ENCODE measurements around the gene ETNK1. TPM values are rescaled to one million over a fixed set of nuclear protein-coding genes. Genes with fewer than 3 reads are reported as not detected.
"Not testable (repeated sequence)": the region's sequence is repeated elsewhere in the genome, so short reads cannot be mapped to it uniquely, and the experiment has no call there.

The ETNK1 gene
- total RNA-seq, 2 donors from 2014 or later = 81.3 to 115 TPM

DNA sequence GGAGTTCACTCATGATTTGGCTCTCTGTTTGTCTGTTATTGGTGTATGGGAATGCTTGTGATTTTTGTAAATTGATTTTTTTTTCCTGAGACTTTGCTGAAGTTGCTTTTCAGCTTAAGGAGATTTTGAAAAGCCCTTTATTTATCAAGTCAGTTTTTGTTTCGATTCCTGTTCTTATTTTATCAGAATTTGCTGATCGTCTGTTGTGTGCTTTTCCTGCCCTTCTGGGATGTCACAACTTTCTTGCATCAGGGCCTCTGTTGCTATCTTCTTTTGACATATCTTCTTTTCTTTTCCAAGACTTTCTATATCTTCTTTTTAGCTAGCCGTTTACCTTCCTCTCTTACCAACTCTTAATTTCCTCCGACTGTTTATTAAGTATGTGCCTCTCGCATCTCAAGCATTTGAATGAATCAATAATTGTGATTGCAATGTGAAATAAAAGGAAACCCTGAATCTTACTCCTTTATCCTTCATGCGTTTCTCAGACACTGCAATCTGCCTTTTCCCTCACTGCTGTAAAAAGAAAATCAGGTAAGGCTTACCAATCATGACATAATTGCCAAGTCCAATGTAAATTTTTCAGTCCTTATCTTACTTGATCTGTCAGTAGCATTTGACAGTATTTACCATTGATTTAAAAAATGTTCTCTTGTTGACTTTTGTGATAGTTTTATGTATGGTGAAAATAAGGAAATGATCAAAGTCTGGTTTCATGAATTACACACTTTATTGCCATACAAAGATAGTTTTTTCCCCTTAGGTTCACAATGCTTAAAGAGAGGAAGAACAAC, 53.0 kb downstream of the ETNK1 start:
- intact Hi-C loops (cut with DNase I, micrococcal nuclease) = no loop called here
- peak; percentile 89 for ATAC-seq
- DNase-seq = no peak

DNA sequence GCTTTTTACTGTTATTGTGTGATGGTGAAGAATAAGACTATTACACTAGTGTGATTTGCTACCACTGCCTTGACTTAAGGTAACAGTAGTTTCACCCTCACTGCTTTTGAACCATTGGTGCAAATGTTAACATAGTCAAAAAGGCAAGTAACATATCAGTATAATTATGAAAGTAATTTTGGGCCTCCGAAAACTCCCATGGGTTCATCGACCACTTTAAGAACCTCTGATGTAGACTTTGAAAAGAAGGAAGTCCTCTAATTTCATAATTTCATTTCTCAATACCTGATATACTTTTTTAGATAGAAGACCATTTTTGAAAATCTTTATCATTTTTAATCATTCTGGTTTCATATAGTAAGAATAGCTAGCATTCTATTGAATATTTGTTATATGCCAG, 57.7 kb downstream of the ETNK1 start:
- DNase-seq (no peak), ATAC-seq (no peak)
- intact Hi-C loops (cut with DNase I, micrococcal nuclease) = no loop called here

DNA sequence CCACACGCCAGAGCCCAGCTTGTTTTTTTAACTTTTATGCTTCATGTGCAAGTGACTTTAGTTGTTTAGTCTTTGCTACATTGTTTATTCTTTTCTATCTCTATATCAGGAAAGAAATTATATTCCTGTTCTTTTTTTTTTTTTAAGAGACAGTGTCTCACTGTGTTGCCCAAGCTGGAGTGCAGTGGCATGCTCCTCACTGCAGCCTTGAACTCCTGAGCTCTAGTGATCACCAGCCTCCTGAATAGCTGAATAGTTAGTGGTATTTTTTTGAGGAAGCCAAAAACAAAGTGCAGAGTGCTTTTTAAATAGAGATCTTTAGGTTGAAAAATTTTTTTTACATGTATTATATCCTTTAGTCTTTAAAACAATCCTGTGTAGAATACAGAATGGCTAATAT, 58.2 kb downstream of the ETNK1 start:
- no peak for DNase-seq
- no peak for ATAC-seq
- intact Hi-C loops (cut with DNase I, micrococcal nuclease) = no loop called here

DNA sequence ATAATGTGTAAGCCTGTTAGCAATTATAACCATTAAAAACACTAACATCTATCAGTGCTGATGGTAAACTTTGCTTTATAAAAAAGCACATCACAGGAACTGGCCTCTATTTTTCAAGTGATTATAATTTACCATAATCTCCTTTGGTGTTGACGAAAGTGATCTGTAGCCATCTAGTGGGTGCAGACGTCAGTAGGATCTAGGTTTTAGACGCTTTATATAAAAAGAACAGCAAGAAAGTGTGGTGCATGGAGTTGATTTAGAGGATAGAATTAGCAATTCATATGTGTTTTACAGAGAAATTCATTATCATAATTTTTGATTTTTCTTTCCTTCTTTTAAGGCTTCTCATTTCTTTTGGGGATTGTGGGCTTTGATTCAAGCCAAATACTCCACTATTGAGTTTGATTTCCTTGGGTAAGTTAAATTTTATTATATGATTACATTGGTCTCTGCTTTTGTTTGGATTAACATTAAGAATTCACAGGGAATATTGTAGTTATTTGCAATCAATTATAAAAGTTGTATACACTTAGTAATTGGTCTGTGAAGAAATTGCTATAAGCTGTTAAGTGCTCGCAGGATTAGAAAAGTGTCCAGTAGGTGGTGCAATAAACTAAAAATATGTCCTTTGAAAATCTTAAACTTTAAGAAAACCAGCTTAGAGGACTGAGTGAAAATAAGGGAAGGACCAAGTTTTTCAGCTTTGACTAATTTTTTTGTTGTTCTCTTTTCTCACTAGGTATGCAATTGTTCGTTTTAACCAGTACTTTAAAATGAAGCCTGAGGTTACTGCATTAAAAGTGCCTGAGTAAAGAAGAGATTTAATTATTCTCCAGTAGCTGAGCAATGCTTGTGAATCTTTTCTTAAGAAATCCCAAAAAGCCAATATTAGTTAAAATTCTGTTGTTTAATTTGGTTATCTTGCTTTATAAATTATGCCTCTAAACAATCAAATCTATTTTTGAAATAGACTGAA, 59.5 kb downstream of the ETNK1 start:
- ATAC-seq = peak; percentile 43
- DNase-seq = no peak
- intact Hi-C loops (cut with DNase I, micrococcal nuclease) = no loop called here

DNA sequence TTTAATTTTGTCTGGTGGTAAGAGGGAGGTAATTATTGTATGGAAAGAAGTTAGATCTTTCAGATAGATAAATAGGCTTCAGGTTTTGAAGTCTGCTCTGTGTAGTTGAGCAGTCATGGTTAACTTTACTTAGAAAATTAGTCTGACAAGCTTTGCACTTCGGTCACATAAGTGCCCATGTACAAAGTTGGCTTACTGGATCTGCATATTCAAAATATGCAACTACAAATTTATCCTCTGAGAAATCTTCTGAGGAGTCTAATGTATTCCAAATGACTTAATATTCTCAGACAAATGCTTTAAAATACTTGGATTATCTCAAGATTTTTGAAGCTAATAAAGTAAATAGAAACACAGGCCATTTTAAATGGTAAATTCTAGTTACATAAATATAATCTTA, 61.2 kb downstream of the ETNK1 start:
- DNase-seq (no peak), ATAC-seq (no peak)
- intact Hi-C loops (cut with DNase I, micrococcal nuclease) = no loop called here

DNA sequence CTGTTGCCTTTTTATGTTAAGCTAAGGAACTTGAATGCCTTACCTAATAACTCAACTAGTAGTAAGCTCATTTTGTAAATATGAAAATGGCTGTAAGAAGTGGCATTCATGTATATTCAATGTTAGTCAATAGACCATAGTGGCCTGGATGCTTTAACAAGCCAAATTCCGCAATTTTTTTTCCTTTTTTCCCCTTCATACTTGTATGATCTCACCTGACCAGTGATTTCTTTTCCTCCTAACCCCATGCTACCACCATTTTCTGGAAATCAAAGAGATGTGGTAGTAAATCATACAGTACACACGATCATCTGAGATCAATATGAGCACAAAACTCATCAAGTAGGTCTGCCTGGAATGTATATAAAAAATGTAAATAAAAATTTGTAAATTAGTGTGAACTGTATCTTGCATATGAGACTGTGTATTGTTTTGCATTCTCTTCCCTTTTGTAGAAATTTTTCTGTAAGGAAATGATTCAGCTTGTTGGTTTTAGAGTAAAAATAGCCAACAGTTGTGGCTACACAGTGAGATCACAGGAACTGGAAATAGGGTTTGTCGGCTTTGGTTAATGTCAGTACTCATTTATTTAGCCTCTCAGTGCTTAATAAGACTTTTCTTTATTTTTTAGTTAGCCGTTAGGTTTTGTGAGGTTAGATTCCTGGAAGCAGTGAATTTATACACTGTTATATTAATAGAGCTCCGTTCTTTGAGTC, 62.5 kb downstream of the ETNK1 start:
- ATAC-seq = no peak

DNA sequence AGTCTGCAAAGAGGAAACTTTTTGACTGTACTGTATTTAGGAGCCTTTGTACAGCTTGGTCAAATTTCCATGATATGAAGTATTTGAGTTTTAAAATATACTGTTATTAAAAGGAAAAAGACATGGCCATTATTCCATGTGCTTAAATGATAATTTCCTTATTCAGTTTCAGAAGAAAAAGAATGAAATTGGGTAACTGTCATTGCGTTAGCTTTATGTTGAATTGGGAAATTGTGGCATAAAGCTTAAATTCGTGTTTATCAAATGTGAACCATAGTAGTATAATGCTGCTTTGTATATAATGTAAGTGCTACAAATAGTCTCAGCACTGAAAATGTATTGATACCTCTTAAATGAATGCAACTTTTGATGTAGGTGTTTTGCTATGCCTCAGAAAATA, 64.9 kb downstream of the ETNK1 start:
- intact Hi-C loops (cut with DNase I, micrococcal nuclease) = no loop called here
- no peak for DNase-seq
- ATAC-seq = no peak

More for the DNA sequence above, 62.5 kb downstream of the ETNK1 start:
- no peak for DNase-seq
- intact Hi-C loops (cut with DNase I, micrococcal nuclease) = no loop called here

DNA sequence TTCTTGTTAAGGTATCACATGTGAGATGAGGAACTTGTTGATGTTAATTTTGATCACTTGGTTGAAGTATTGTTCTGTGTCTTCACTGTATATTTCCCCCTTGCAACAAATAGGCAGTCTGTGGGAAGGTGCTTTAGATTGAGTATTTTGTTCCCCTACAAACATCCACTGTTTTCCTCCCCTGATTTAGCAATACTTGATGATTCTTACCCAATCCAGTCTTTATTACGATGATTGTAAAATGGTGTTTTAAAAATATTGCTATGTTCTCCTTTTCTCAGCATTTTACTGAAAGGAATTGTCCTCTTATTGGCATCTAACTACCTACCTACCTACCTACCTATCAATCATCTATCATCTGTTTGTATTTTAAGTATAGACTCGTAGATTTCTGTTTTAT, 66.3 kb downstream of the ETNK1 start:
- no peak for ATAC-seq
- no peak for DNase-seq
- intact Hi-C loops (cut with DNase I, micrococcal nuclease) = no loop called here

DNA sequence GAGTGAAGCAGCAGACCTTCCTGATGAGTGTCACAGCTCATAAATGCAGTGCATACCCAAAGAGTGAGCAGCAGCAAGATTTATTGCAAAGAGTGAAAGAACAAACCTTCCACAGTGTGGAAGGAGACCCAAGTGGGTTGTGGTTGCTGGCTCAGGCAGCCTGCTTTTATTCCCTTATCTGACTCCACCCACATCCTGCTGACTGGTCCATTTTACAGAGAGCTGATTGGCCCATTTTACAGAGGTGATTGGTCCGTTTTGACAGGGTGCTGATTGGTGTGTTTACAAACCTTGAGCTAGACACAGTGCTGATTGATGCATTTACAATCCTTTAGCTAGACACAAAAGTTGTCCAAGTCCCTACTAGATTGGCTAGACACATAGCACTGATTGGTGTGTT, 67.5 kb downstream of the ETNK1 start:
- DNase-seq; intact Hi-C loops (cut with DNase I, micrococcal nuclease); ATAC-seq: not testable (repeated sequence)

DNA sequence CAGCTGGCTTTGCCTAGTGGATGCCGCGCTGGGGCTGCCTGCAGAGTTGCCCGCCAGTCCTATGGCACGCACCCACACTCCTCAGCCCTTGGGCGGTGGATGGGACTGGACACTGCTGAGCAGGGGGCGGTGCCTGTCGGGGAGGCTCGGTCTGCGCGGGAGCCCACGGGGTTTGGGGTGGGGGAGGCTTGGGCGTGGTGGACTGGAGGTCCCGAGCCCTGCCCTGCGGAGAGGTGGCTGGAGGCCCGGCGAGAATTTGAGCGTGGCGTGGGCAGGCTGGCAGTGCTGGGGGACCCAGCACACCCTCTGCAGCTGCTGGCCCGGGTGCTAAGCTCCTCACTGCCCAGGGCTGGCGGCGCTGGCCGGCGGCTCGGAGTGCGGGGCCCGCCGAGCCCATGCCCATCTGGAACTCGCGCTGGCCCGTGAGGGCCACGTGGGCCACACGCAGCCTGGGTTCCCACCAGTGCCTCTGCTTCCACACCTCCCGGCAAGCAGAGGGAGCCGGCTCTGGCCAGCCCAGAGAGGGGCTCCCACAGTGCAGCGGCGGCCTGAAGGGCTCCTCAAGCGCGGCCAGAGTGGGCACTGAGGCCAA, 68.1 kb downstream of the ETNK1 start:
- intact Hi-C loops (cut with DNase I, micrococcal nuclease) = no loop called here
- DNase-seq (peak in 1 of 2 donors; percentile 13), ATAC-seq (peak; percentile 52)

DNA sequence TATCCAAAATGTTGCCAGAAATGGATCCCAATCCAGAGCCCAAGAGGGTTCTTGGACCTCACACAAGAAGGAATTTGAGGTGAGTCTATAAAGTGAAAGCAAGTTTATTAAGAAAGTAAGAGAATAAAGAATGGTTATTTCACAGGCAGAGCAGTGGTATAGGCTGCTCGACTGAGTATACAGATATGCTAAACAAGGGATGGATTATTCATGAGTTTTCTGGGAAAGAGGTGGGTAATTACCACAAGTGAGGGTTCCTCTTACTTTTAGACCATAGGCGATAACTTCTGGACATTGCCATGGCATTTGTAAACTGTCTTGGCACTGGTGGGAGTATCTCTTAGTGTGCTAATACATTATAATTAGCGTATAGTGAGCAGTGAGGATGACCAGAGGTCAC, 73.6 kb downstream of the ETNK1 start:
- DNase-seq (no peak), ATAC-seq (no peak)
- intact Hi-C loops (cut with DNase I, micrococcal nuclease) = no loop called here

DNA sequence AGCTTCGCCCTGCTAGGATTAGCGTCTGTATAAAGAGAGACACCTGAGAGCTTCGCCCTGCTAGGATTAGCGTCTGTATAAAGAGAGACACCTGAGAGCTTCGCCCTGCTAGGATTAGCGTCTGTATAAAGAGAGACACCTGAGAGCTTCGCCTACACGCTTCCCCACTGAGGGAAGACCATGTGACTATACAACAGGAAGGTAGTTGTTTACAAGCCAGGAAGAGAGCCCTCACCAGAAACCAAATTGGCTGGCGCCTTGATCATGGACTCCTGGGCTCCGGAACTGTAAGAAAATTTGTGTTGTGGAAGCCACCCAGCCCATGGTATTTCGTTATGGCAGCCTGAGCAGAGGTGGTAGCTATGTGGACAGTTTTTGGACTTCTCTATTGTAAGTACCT, 74.7 kb downstream of the ETNK1 start:
- intact Hi-C loops (cut with DNase I, micrococcal nuclease); DNase-seq; ATAC-seq: not testable (repeated sequence)

DNA sequence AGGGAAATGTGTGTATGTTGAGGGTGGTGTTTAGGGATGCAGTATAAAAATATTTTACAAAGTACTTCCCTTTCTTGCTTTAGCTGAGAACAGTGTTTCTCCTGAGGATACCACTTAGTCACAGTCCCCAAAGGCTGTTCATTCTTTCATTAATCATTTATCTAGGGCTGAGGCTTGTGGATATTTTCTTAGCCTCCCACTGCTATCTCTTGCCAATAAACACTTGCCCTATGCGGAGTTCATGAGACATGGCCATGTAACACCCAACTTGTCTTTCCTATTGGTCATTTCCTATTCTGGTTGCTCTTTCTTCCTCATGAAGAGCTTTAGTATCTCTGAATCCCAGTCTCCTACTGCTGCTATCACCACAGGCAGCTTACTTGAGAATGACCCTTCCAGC, 75.1 kb downstream of the ETNK1 start:
- DNase-seq (no peak), ATAC-seq (no peak)
- intact Hi-C loops (cut with DNase I, micrococcal nuclease) = no loop called here

DNA sequence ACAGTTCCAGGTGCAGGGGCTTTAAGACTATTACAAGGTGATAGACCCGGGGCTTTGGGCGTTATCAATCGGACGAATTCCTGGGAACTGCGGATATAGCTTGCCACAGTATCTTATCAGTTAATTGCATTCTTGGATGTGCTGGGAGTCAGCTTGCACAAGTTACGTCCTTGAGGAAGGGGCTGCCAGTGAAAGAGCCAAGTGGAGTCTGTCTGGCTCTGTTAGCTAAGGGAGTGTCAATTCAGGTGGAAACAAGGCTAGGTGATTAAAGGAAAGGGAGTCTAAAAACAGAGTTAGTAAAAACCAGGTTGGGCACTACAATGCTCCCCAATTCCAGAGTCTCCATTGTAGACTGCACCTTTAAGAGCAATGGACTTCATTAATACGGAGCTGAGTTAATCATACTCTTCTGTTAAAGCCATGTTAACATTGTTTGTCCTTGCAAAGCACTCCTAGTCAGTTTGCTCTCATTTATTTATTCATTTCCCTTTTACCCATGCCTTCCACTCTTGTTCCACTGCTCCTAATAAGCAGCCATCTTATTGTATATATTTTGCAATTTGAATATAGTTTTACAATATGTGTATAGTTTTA, 76.3 kb downstream of the ETNK1 start:
- intact Hi-C loops (cut with DNase I, micrococcal nuclease); DNase-seq: not testable (repeated sequence)

DNA sequence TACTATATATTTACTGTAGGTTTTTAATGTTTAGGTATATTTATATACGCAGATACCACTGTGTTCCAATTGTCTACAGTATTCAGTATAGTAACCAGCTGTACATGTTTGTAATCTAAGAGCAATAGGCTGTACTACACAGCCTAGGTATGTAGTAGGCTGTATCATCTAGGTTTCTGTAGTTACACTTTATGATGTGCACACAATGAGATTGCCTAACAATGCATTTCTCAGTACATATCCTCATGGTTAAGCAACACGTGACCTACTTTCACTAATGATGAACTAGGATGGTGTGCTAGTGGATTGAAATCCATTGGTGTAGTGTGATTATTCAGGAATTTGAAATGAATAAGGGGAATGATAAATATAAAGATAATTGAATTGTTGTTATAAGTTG, 77.7 kb downstream of the ETNK1 start:
- DNase-seq (no peak), ATAC-seq (peak; percentile 96)
- intact Hi-C loops (cut with DNase I, micrococcal nuclease) = no loop called here

More for the DNA sequence above, 76.3 kb downstream of the ETNK1 start:
- ATAC-seq = not testable (repeated sequence)

DNA sequence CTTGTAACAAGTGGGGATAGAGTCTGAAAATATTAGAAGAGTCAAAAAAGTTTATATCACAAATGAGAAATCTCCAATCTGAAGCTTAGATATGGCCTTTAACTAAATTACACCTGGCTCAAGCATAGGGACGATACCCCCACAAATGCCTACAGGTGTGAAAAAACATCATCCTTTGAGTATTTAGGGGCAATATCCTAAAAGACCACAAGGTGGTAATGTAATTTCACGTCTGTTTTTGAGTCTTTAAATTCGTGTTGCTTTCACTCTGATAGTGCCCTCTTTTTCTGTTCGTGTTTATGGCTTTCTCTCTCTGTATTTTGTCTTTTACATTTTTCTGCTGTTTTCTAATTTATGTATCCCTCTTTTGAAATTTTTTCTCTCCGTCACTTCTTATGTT, 84.3 kb downstream of the ETNK1 start:
- intact Hi-C loops (cut with DNase I, micrococcal nuclease) = no loop called here
- ATAC-seq (no peak), DNase-seq (no peak)

DNA sequence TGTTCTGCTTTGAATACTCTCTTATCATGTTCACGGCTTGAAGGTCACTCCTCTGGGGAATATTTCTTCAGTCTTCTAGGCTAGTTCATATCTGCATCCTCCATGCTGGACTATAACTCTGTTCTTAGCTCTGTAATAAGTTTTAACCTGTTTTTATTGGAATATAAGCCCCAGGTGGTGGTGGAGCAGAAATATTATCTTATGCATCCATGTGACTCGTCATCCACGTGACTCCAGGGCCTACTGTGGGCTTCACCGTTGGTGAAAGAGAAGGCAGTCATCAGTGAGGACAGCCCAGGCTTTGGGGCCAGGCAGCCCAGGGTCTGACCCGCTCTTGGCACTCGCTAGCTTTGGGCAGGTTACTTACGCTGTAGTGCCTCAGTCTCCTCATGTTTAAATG, 87.1 kb downstream of the ETNK1 start:
- ATAC-seq = no peak
- intact Hi-C loops (cut with DNase I, micrococcal nuclease) = no loop called here
- DNase-seq = no peak

DNA sequence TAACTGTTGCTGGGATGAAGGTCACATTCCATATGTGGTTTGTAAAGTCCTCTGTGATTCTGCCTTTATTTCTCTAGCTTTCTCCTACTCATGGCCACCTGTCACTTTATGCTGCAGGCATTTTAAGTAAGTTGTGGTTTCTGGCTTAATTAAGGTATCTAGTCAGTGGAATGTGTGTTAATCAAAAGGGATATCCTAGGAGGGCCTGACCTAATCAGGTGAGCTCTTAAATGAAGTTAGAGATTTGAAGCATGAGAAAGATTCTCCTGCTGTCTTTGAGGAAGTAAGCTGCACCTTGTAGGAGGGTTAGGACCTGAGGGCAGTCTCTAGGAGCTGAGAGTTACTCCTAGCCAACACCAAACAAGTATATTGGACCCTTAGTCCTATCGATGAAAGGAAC, 90.3 kb downstream of the ETNK1 start:
- ATAC-seq (no peak), DNase-seq (no peak)
- intact Hi-C loops (cut with DNase I, micrococcal nuclease) = no loop called here

DNA sequence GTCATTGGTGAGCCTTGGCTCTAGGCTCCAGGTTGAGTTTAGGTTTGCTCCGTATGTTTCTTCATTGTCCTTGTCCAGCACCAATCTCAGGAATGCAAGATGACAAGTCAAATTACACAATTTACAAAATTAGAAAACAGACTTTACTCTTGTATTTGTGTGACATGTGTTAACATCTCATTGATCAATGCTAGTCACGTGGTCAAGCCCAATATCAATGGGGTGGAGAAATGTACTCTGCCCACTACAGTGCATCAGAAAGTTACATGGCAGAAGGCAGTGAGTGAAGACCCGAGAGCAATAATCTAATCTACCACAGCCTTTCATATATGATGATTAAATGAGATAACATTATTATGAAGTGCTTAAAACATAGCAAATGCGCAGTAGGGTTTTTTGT, 94.8 kb downstream of the ETNK1 start:
- no peak for ATAC-seq
- no peak for DNase-seq
- intact Hi-C loops (cut with DNase I, micrococcal nuclease) = no loop called here

Data from left colon (tissue), 2 donors.